ENCODE results near the gene ABCC12.

GRCh38 chr16:48117217-48118105, 38.3 kb downstream of the ABCC12 start:
- TF ChIP-seq GATA2 (IDR thresholded peaks at IDR 0.05; ENCODE audit: low read depth, low read length) (no peak), GATA3 (IDR thresholded peaks at IDR 0.05; ENCODE audit: low read depth, low read length) (no peak)

All from SH-SY5Y (cell line).